Fibroblast of mammary gland (primary cell): ENCODE data around the gene VAC14.

Experiments used
- DNase-seq: peaks from one replicate; pipeline ENCODE4 v3.0.0-alpha.2; 2010; ENCODE audit warnings: low read depth
- H3K4me3 ChIP-seq: 2 replicates; pipeline ENCODE4 v1.5.1; 2011; ENCODE audit warnings: low read depth, mild to moderate bottlenecking, low read length, moderate library complexity; ENCODE audit not compliant: control insufficient read depth
- CTCF ChIP-seq: conservative IDR thresholded peaks from 2 replicates; pipeline ENCODE4 v1.5.1; 2011; ENCODE audit warnings: low read depth, low read length, inconsistent platforms; ENCODE audit not compliant: control insufficient read depth, insufficient read depth

The VAC14 gene

GRCh38 chr16:70766658-70767057 lies 34.3 kb downstream of the VAC14 start:
- H3K4me3 ChIP-seq, result no peak overlapping the region
- DNase-seq, result no peak
- no peak for TF ChIP-seq CTCF

- no peak for TF ChIP-seq CTCF
- no peak overlapping the region for H3K4me3 ChIP-seq
- DNase-seq, result no peak
Observed at GRCh38 chr16:70766176-70766575, 34.8 kb downstream of the VAC14 start.

GRCh38 chr16:70765491-70765890 lies 35.5 kb downstream of the VAC14 start:
- TF ChIP-seq CTCF, result no peak
- H3K4me3 ChIP-seq, result no peak overlapping the region
- DNase-seq, result no peak

GRCh38 chr16:70764632-70765031 lies 36.3 kb downstream of the VAC14 start:
- TF ChIP-seq CTCF, result no peak
- DNase-seq, result no peak
- no peak overlapping the region for H3K4me3 ChIP-seq

GRCh38 chr16:70760221-70760620 lies 40.7 kb downstream of the VAC14 start:
- no peak overlapping the region for H3K4me3 ChIP-seq
- TF ChIP-seq CTCF, result no peak
- DNase-seq, result peak; percentile 28

- no peak for TF ChIP-seq CTCF
- no peak for DNase-seq
- H3K4me3 ChIP-seq, result no peak overlapping the region
Observed at GRCh38 chr16:70759666-70760065, 41.3 kb downstream of the VAC14 start.

GRCh38 chr16:70758786-70759185 lies 42.2 kb downstream of the VAC14 start:
- H3K4me3 ChIP-seq, result no peak overlapping the region
- DNase-seq, result no peak
- no peak for TF ChIP-seq CTCF
